B cell (primary cell): ENCODE data around the gene CEACAM5. TPM values are rescaled to one million over a fixed set of nuclear protein-coding genes. Genes with fewer than 3 reads are reported as not detected.

Experiments used
- ATAC-seq: fragments of 200-7000 bp; cut with Tn5 transposase; one replicate; pipeline ENCODE4 v1.10.0; 2021; ENCODE audit warnings: low read depth, mild to moderate bottlenecking, moderate number of reproducible peaks, moderate library complexity
- CTCF ChIA-PET: fragments of 350-600 bp; sonication (Branson Sonifier 250); formaldehyde crosslinking; loops from one replicate; lab custom pipeline; 2021; ENCODE audit warnings: antibody characterized with exemption, inconsistent platforms; lab: Charles Lee
- POLR2A ChIA-PET: fragments of 350-600 bp; sonication (Branson Sonifier 250); formaldehyde crosslinking; loops from one replicate; lab custom pipeline; 2021; ENCODE audit warnings: antibody characterized with exemption; lab: Charles Lee
- DNase-seq: peaks from one replicate; pipeline ENCODE4 v3.0.0; 2013
- H2AFZ ChIP-seq: 2 replicates; pipeline ENCODE4 v1.6.1; 2012; ENCODE audit warnings: mild to moderate bottlenecking, low read depth, low read length; ENCODE audit not compliant: insufficient read depth, poor library complexity, severe bottlenecking
- H3K27ac ChIP-seq, 2 donors: 1 replicate in 1 of 2; 2 replicates in 1 of 2; pipeline ENCODE4 v1.5.1; 2012 to 2013; ENCODE audit warnings: low read length in 2 of 2, mild to moderate bottlenecking in 2 of 2, moderate library complexity in 1 of 2
- H3K27me3 ChIP-seq, 4 experiments: fragments of 200-600 bp in 1 of 4; sonication (generic) in 1 of 4; replicated peaks in 1 of 4; 1 replicate in 2 of 4; 2 replicates in 2 of 4; pipeline versions ENCODE4 v1.6.1 to v1.7.0; 2013 to 2016; ENCODE audit warnings: low read length in 3 of 4, mild to moderate bottlenecking in 2 of 4, mixed read lengths in 1 of 4, moderate library complexity in 1 of 4; ENCODE audit not compliant: insufficient read depth in 4 of 4, control insufficient read depth in 3 of 4; ENCODE audit errors: control extremely low read depth in 1 of 4
- H3K36me3 ChIP-seq, 2 experiments: replicated peaks in 1 of 2; 1 replicate in 1 of 2; 2 replicates in 1 of 2; pipeline versions ENCODE4 v1.6.1 to v1.7.1; 2013; ENCODE audit warnings: low read length in 1 of 2; ENCODE audit not compliant: insufficient read depth in 2 of 2, control insufficient read depth in 1 of 2; ENCODE audit errors: control extremely low read depth in 1 of 2, extremely low read depth in 1 of 2
- H3K4me1 ChIP-seq, 2 donors: fragments of 200-600 bp in 1 of 2; sonication (generic) in 1 of 2; 1 replicate in 1 of 2; 2 replicates in 1 of 2; pipeline versions ENCODE4 v1.5.1 to v1.6.1; 2013 to 2017; ENCODE audit warnings: low read length in 2 of 2; ENCODE audit not compliant: control insufficient read depth in 2 of 2, insufficient read depth in 2 of 2
- H3K4me2 ChIP-seq: replicated peaks from 2 replicates; pipeline ENCODE3; 2012; ENCODE audit warnings: mild to moderate bottlenecking, low read depth, low read length; ENCODE audit not compliant: poor library complexity, severe bottlenecking
- H3K4me3 ChIP-seq, 5 experiments: fragments of 200-600 bp in 1 of 5; sonication (generic) in 1 of 5; 1 replicate in 3 of 5; 2 replicates in 2 of 5; pipeline versions ENCODE4 v1.5.1 to v1.7.0; 2011 to 2016; ENCODE audit warnings: low read length in 4 of 5, mild to moderate bottlenecking in 4 of 5, low read depth in 2 of 5, control low read depth in 1 of 5, moderate library complexity in 1 of 5; ENCODE audit not compliant: insufficient read depth in 1 of 5; ENCODE audit errors: control extremely low read depth in 1 of 5, extremely low read depth in 1 of 5
- H3K79me2 ChIP-seq: fragments of 200-600 bp; sonication (generic); one replicate; pipeline ENCODE4 v1.6.0; 2016; ENCODE audit warnings: low read length; ENCODE audit not compliant: control insufficient read depth, insufficient read depth
- H3K9ac ChIP-seq: fragments of 200-600 bp; sonication (generic); 2 replicates; pipeline ENCODE4 v1.6.1; 2017; ENCODE audit warnings: mild to moderate bottlenecking, low read length, moderate library complexity
- H3K9me3 ChIP-seq, 3 donors: one replicate each; pipeline versions ENCODE4 v1.6.1 to v1.7.1; 2013; ENCODE audit warnings: low read length in 2 of 3; ENCODE audit not compliant: control insufficient read depth in 2 of 3, insufficient read depth in 1 of 3; ENCODE audit errors: control extremely low read depth in 1 of 3
- H4K20me1 ChIP-seq: 2 replicates; pipeline ENCODE4 v1.6.0; 2012; ENCODE audit warnings: mild to moderate bottlenecking, low read length; ENCODE audit not compliant: insufficient read depth, control insufficient read depth, poor library complexity, severe bottlenecking
- H3K27ac Mint-ChIP-seq: one replicate; pipeline ENCODE4 v1.8.0; 2021; ENCODE audit warnings: mixed read lengths
- H3K27me3 Mint-ChIP-seq: one replicate; pipeline ENCODE4 v1.8.0; 2021; ENCODE audit warnings: mixed read lengths
- H3K4me1 Mint-ChIP-seq: one replicate; pipeline ENCODE4 v1.8.0; 2021; ENCODE audit warnings: mixed read lengths
- H3K4me3 Mint-ChIP-seq: one replicate; pipeline ENCODE4 v1.8.0; 2021; ENCODE audit warnings: mixed read lengths
- H3K9me3 Mint-ChIP-seq: one replicate; pipeline ENCODE4 v1.8.0; 2022; ENCODE audit warnings: mixed read lengths; ENCODE audit not compliant: insufficient read depth
- CTCF ChIP-seq: fragments of 200-600 bp; IDR thresholded peaks from one replicate; pipeline ENCODE4 v1.8.0; 2022; ENCODE audit warnings: antibody characterized with exemption, mild to moderate bottlenecking
- EZH2 ChIP-seq: IDR thresholded peaks from 2 replicates; pipeline ENCODE4 v1.6.1; 2012; ENCODE audit warnings: borderline replicate concordance, low read depth, mild to moderate bottlenecking, moderate library complexity, low read length; ENCODE audit not compliant: insufficient read depth, poor library complexity, severe bottlenecking
- WGBS: methylation state at CpG from one replicate; pipeline ENCODE4 v1.1.5; 2013; ENCODE audit warnings: missing lambda C conversion rate; ENCODE audit not compliant: insufficient coverage; 5-methylcytosine and 5-hydroxymethylcytosine counted together
- intact Hi-C: fragments of 100-400 bp; cut with micrococcal nuclease; formaldehyde crosslinking; loops from one replicate; pipeline ENCODE4 v1.10.0; 2022
- polyA minus RNA-seq: library from RNA; depleted of rRNA, polyadenylated mRNA; stranded (reverse); fragments of >200 nt; gene quantifications from 2 replicates; pipeline ENCODE4 v1.2.3, GENCODE V29; 2012
- polyA plus RNA-seq: library from polyadenylated mRNA; depleted of rRNA; stranded (reverse); fragments of >200 nt; gene quantifications from 2 replicates; pipeline ENCODE4 v1.2.3, GENCODE V29; 2012
- total RNA-seq, 2 donors: library from RNA; stranded (reverse); fragments of 120-200 nt in 1 of 2; gene quantifications; 1 replicate in 1 of 2; 2 replicates in 1 of 2; pipeline versions ENCODE4 v1.2.3 to v1.2.4, GENCODE V29; 2013 to 2022

The CEACAM5 gene
- not detected in 2 replicates for total RNA-seq
- total RNA-seq (2013) = not detected
- not detected in 2 replicates for polyA plus RNA-seq
- not detected in 2 replicates for polyA minus RNA-seq

GRCh38 chr19:41708481-41708880 is at the start of gene CEACAM5:
Gene CEACAM5 (plus strand): TSS chr19:41708626. CDS start chr19:41708732, 106 bp downstream.
- POLR2A ChIA-PET = no interaction called here
- H3K4me1 Mint-ChIP-seq = peaks cover 4% of the 10 kb centered on the region

GRCh38 chr19:41666075-41666474 is 42.4 kb upstream of the CEACAM5 start:
- no peak overlapping the region for H3K4me3 Mint-ChIP-seq
- Histone ChIP-seq H3K36me3 (no peaks in the 10 kb centered on the region), H3K4me3 (no peak overlapping the region), H3K79me2 (no peaks in the 10 kb centered on the region), H4K20me1 (no peaks in the 10 kb centered on the region), H3K4me1 (no peaks in the 10 kb centered on the region), H3K9ac (no peak overlapping the region), H3K27ac (no peak overlapping the region), H3K4me2 (no peak overlapping the region), H3K27me3 (peaks cover 0 to 6% (median 5%) of the 10 kb centered on the region in 4 experiments), H3K9me3 (peaks cover 3 to 15% (median 7%) of the 10 kb centered on the region in 3 donors), H2AFZ (no peak overlapping the region)
- DNase-seq (no peak), ATAC-seq (no peak)
- intact Hi-C loops = no loop called here
- WGBS = 82% methylated on average over 2 of the region's 2 CpGs
- TF ChIP-seq EZH2 (no peak), CTCF (no peak)
- ChIA-PET CTCF (no interaction called here), POLR2A (no interaction called here)
- peaks cover 33% of the 10 kb centered on the region for H3K27me3 Mint-ChIP-seq
- peaks cover 6% of the 10 kb centered on the region for H3K9me3 Mint-ChIP-seq
- H3K4me1 Mint-ChIP-seq = no peaks in the 10 kb centered on the region
- no peak overlapping the region for H3K27ac Mint-ChIP-seq

More at GRCh38 chr19:41708481-41708880, at the start of gene CEACAM5:
- Mint-ChIP-seq H3K9me3 (no peaks in the 10 kb centered on the region), H3K4me3 (no peak within 1 kb of the TSS), H3K27ac (no peak within 1 kb of the TSS), H3K27me3 (peaks cover 58% of the 10 kb centered on the region)
- H3K36me3 ChIP-seq = no peaks in the 10 kb centered on the region
- no peak within 1 kb of the TSS for H3K4me3 ChIP-seq
- peaks cover 0 to 13% (median 0%) of the 10 kb centered on the region in 3 donors for H3K9me3 ChIP-seq
- no peak within 1 kb of the TSS for H2AFZ ChIP-seq
- no peaks in the 10 kb centered on the region for H3K79me2 ChIP-seq
- ATAC-seq (no peak), DNase-seq (no peak)
- no peak within 1 kb of the TSS for H3K27ac ChIP-seq
- no CpG with 5 or more reads among the region's 4 CpGs for WGBS
- TF ChIP-seq CTCF = no peak
- TF ChIP-seq EZH2 = no peak
- no peak within 1 kb of the TSS for H3K4me2 ChIP-seq
- no peaks in the 10 kb centered on the region for H4K20me1 ChIP-seq
- H3K27me3 ChIP-seq = peaks cover 0 to 31% (median 7%) of the 10 kb centered on the region in 4 experiments
- CTCF ChIA-PET = no interaction called here
- peaks cover 0 to 4% of the 10 kb centered on the region in 2 donors for H3K4me1 ChIP-seq
- intact Hi-C loops = no loop called here
- no peak within 1 kb of the TSS for H3K9ac ChIP-seq
